ENCODE results near the gene DISP2.

DISP2 gene

DNA sequence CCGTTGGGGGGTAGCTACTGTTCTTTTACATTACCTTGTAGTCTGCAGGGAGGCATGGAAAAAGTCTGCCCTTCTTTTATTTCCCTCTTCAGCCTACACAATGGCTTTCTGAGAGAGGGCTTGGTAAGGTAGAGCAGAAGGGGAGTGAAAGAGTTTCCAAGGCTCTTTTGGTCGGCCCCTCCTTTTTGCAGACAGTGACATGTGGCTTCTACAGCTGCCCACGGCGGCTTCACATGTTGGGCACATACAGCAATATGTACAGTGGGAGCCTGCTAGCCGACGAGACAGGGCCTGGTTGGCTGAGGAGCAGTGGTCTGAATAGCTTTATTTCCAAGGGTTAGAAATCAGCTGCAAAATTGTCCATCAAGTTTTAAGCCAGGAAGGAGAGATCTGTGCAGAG lies 30.6 kb upstream of the DISP2 start:
- DNase-seq, result no peak

DNA sequence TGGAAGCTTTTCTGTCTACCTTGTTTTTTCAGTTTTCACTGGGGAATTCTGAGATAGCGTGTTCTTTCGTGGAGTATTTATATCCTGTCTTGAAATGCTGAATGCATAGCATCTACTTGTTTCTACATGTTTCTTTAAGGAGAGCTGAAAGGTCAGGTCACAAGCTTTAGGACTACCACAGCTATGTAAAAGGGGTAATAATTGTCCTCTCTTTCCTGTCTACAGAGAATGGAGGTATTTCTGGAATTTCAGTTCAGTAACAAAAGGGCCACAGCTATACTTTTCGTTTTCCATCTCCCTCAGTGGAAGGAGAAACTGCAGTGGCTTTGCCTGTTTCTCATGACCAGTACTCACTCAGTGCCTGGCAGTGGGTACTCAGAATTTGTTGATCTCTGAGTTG lies 29.8 kb upstream of the DISP2 start:
- DNase-seq, result no peak

DNA sequence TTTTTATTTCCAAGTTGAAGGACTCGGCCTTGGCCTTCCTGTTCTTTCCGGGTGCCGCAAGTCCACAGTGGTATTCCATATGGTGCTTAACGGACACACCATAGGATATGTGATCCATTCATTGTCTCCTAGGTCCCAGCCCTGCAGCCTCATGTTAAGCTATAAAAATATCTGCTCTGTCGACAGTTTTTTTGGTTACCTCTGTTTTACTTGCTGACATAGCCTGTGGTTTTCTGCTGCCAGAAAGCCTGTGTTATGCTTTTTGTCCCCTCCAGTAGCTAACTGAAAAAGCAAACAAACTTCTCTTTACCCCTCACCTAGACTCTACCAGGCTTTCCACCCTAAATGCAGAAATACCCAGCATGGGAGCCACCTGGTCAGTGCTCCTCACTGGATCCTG lies 29.3 kb upstream of the DISP2 start:
- DNase-seq, result no peak

DNA sequence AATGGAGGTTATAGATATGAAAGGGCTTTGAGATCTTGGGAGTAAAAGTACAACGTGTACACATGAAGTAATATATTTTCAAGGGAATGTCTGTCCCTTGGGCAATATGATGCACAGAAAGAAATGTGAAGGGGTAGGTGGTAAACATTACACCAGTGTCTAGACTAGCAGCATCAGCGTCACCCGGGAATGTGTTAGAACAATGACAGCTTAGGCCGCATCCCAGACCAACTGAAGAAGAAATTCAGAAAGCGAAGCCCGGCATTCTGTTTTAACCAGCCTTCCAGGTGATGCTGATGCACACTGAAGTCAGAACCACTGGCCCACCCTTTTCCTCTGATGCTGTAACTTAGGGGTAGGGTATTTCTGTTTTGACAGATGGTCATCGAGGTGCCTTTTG lies 28.2 kb upstream of the DISP2 start:
- no peak for DNase-seq

DNA sequence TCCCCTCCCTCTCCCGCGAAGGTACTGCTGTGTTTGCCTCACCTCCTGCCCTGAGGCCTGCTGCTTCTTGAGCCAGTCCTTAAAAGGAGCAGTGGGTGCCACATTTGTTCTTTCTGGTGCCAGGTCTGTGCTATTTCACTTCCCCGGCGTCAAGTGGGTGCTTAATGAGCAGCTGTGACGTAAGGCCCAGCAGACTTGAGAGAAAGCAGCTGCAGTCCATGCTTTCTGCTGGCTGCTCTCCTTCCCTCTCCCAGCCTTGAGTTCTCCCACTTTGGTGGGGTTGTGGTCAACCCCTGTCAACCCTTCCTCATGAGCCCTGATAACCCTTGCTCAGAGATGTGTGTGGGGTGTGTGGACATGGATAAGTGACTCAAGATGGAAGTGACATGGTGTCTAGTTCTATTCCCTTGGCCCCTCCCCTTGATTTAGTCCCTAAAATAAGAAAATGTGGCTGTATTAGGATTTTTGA lies 27.6 kb upstream of the DISP2 start:
- no peak for DNase-seq

DNA sequence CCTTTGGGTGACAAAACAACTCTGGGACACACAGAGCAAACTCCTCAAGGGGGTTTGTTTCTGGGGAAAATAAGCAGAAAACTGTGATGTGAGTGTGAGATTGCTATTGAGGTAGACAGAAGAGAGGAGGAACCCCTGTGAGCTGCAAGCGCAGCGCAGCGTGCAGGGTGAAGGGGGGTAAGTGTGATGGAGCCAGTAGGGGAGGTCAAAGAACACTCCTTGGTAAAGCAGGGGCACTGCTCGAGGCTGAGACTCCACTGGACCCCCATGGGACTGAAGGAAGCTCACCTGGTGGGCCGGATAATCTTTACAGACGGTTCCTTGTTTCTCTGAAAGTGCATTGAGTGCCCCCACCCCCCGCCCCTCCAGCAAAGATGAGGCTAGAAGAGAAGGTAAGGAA lies 27.0 kb upstream of the DISP2 start:
- no peak for DNase-seq

DNA sequence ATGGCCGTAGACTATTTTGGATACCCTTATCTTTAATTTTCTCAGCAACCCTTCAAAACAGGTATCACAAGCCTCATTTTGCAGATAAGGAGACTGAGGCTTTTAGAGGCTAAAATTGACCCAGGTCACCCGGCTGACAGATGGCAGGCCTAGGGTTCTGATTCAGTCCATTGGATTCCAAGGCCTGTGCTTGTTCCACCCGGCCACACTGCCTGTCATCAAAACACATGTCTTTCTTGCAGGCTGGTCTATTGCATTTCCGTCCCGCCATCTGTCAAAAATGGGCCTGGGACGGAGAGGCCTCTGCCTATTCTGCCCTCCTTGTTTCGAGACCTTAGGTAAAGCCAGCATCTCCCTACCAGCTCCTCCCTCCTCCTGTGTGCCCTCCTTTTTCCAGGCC lies 26.4 kb upstream of the DISP2 start:
- DNase-seq, result no peak

DNA sequence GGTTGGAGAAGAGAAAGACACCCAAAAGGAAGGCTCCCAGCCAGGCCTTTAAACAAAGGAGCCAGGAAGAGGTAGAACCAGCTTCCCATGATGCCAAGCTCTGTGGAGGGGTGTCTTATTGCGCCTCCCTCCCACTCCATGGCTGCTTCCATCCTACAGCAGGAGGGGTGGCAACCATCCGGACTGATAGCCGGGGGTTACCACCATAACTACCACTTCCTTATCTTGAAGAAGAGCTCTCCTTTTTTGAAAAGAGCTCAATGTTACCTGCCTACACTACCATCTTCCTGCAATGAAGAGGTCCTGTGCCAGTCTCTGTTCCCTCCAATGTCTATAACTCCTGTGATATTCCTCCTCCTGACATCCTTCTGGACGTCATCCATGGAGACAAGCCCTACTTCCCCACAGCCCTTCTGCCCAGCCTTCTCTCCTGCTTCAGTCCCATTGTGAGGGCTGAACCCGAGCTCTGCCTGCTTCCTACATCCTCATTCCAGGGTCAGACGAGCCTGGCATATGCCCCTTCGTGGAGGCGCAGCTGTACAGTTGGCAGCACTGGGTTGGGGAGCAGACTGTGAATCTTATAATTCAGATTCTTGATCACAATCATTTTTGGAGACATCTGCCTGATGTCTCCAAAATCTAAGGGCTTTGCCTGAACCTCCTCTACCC lies 25.8 kb upstream of the DISP2 start:
- no peak for DNase-seq

DNA sequence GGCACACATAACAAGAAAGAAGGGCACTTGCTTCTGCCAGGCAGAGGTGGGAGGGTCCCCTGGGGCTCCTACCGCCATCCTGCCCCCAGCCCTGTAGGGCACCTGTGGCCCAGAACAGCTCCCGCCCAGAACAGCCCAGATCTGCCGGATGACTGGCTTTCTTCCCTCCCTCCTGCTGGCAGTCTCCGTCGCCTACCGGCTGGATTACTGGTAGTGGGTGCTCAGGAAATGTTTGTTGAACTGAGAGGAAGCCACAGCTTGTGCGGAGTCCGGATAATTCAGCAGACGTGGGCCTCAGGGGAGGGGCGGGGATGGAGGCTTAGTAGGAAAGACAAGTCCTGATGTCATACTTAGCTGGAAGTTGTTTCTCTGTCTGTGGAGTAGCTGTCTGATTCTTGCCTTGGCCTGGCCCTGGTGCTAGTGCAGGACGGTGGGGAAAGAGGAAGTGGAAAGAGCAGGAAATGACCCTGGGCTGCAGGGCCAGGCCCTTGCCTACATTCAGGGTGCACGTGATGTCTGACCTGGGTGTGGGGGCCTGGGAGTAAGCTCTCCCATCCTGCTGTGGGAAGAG lies 24.0 kb upstream of the DISP2 start:
- DNase-seq, result peak; percentile 68 to 99

DNA sequence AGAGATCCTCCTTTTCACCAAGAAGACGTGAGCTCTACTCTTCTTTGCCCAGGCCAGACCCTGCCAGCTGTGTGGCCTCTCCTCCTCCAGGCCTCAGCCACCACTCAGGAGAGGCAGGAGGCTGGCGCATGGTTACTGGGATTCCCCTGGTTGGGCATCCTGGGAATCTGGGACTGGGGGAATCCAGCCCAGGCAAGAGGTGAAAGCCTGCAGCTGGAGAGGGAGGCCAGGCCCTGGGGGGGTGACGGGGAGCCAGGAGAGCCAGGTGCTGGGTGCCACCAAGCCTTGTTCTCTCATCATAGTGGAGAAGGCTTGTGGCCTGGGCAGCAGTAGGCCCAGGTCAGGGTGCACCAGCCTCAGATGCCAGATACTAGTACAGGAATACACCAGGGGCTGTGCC lies 23.5 kb upstream of the DISP2 start:
- DNase-seq, result no peak

DNA sequence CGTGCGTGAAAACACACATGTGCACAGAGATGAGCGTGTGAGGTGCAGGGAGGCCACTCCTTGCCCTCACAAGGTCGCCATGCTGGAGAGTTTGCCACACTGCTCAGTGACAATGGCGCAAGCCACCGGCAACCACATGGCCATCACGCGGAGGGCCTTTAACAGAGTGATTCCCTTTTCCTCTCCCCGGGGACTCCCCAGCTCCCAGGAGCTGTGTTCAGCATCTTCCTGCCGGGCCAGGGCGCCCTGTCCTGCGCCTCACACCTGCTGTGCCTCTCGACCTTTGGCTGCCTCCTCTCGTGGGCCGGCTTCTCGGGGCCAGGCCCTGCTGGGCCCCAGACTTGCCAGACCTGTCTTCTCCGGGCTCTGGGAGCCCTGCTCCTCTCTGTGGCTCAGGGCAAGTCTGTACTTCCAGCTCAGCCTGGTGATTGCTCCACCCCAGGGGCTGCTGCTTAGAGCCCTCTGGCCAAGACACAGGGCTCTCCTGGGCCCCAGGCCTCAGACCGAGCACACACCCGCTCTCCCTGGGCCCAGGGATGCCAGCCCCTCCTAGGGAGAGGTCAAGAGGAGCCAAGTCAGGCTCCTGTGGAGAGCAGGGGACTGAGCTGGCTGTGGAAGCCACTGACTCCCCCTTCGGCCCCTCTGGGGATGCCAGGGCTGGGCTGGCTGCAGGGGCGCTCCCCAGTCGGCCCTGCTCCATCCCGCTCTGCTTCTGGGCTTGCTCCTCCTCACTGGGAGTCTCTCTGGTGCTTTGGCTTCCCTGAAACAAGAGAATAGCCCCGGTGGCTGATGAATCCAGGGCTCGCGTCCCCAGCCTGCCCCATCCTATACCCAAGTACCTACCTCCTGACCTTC lies 22.9 kb upstream of the DISP2 start:
- DNase-seq, result no peak

DNA sequence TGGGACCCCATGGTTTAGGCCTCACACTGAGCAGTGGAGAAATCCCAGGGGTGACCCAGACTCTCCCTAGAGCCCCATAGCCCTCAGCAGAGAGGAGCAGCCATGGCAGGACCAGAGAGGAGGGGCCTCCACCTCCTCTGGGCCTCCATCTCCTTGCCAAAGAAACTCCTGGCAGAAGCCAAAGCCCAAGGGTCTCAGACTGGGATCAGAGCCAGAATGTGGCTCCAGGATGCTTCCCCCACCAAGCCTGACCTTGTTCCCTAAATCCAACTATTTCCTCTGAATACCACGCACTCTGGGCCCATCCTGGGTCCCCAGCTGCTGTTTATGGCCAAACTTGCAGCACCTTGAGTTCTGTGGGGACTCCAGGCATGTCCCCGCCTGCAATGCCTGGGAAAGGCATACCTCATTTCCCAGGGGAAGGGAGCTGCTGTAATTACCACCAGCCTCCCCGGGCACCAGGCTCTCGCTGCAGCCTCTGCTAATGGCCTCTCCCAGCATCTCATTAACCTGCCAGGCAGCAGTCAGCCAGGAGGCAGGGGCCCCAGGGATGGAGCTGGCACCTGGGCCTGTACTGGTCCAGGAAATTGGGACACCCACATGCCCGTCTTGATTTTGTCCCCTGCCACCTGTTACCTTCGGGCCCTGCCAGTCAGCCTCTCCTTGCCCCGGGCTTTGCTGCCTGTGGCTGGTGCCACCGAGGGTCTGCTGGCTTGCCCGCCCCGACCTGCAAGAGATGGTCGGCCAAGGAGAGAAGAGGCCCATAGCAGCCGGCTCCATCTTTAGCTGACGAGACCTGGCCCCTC lies 21.9 kb upstream of the DISP2 start:
- DNase-seq, result no peak

DNA sequence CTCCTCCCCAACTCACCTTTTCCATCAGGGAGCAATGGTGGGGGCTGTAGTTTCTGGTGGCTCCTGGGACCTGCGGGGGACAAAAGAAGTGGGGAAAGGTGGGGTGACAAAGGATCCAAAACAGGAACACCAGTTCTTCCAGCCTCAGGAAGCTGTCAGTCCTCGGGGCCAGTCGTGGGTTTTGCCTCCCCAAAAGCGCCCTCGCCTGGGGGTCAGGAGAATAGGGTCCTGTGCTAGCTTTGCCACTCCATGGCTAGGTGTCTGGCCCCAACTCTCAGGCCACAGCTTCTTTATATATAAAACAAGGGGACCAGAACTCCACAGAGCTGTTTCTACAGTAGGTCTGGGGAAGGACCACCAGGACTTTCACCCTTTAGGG lies 21.3 kb upstream of the DISP2 start:
- no peak for DNase-seq

DNA sequence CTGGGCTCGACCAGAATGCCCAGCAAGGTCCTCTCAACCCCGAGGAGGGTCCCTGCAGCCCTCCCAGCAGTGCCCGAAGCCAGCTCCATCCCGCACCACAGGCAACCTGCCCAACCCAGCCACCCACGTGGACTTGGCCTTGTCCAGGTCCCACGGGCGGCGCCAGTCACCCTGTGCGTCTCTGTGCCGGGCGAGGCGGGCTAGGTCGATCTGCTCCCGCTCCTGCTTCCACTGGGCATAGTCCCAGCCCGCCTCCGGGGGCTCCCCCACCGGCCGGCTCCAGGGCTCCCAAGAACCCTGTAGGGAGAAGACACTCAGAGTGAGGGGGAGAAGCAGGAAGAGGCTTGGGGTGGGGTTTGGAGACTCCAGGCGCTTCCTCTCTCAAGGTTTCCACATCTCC lies 20.4 kb upstream of the DISP2 start:
- no peak for DNase-seq

DNA sequence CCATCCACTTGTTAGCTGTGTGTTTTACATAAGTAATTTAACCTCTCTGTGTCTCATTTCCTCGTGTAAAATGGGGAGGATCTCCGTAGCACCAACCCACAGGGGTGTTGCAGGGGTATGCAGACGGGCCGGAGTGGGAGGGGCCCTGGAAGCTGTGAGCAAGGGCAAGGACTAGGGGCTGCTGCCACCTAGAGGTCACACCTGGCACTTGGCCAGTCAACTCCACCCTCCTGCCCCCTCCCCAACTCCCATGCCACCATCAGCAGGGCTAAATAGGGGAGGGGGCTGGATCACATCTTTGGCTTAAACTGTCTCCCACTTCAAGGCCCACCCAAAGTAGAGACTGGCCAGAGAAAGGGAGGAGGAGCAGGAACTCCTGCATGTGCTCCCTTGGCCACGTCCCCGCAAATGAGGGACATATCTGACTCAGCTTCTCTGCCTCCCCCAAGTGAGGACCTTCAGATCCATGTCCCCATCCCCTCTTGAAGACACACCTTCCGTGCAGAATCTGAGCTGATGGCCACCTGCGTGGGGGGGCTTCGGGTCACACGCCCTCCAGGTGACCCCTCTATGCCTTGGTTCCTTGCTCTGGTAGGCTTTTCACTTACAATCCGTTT lies 19.9 kb upstream of the DISP2 start:
- peak; percentile 41 to 76 for DNase-seq

DNA sequence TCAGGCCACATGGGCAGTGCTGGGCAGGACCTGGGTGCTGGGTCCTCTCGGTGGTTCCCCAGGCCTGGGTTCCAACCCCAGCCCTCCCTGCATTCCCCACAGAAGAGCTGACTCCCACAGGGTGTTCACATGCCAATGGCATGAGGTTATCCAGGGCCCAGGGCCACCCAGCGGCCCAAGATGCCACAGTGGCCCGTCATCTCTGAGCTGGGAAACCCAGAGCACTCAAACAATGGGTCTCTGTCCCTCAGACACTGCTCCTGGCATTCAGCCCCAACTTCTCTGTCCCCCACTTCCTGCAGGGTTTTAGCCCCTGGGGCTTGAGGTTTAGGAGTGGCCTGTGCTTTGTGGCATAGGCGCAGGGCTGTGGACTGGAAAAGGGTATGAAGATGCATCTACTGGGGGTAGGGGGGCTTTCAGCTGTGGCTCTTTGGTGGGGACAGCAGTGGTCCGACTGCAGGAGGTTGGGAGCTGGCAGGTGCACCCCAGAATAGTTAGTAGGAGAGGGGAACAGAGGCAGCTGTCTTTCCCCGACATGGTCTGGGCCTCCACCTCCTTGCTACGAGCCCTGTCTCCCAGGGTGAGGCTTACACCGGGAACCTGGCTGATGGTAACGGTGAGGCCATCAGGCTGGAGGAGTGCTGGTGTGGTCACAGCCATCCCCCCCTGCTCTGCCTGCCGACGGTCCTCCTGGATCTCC lies 18.9 kb upstream of the DISP2 start:
- no peak for DNase-seq

DNA sequence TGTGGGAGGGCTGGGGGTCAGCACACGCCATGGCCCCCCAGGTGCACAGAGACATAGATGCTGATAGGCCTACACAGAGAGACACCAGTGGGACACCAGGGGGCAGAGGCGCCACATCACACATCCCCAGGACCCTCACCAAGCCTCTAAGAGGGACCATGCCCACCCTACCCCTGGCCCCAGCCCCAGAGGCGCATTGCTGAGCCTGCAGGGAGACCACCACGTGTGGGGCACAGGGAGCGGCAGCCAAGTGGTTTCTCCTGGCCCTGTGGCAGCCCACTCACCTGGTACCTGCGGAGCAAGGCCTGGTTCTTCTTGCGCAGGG lies 18.4 kb upstream of the DISP2 start:
- no peak for DNase-seq

DNA sequence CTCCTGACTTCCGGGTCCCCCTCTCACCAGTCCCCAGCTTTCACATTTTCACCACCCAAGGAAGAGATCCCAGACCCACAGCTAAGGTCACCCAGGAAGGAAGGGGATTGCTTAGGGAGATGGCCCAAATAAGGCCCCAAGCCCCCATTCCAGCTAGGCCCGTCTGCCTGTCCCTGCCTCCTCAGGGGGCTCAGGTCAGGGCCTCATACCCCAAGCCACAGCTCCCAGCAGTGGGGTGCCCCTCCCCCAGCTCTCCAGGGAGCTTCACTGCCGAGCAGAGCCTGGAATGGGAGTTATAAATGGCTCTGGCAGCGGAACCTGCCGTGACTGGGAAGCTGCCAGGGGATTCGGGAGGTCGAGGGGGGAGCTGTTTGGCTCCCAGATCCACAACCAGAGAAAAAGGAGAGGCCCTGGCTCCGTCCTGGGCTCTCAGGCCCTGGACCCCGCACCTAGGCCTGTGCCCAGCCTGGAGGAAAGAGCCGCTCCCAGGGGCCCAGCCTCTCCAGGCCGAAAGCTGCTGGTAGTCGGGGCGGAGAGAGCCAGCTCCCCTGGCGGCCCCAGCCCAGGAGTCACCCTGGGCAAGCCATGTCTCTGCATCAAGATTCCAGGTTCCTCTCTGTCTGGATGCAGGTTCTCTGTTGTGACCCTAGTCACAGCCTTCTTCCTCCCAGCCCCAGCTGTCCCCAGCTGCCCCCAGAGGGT lies 17.8 kb upstream of the DISP2 start:
- DNase-seq, result no peak

DNA sequence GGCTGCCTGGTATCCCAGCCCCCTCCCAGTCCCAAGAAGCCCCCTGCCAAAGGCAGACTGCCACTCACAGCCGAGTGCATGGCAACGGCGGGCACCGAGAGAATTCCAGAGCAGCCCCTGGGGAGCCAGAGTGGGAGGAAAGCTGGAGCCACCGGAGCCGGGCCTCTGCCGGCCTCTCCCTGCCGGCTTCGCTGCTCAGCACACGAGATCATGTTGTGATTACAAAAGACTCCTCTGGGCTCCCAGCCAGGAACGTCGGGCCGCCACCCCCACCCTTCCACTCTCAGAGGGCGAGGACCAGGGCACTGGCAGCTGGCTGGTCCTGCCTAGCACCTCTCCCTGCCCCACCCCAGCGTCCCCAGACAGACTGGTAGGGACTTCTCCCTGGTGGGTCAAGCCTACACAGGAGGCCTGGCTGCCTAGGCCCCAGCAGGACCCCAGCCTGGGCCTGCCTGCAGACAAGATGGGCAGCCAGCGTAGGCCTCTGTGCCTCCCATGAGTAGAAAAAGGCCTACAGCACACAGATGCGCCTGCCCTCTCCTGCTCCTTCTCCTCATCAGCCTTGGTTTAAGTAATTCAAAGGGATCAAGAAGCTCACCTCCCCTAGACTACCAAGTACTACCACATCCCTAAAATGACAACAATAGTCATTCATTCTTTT lies 17.1 kb upstream of the DISP2 start, which contains the start of gene CCDC9B:
Gene CCDC9B, minus strand, starts transcription at position 200 of the 661 bp plus-strand sequence. Its CDS starts 120 bp downstream, at position 80.
- DNase-seq, result peak; percentile 37 to 51

DNA sequence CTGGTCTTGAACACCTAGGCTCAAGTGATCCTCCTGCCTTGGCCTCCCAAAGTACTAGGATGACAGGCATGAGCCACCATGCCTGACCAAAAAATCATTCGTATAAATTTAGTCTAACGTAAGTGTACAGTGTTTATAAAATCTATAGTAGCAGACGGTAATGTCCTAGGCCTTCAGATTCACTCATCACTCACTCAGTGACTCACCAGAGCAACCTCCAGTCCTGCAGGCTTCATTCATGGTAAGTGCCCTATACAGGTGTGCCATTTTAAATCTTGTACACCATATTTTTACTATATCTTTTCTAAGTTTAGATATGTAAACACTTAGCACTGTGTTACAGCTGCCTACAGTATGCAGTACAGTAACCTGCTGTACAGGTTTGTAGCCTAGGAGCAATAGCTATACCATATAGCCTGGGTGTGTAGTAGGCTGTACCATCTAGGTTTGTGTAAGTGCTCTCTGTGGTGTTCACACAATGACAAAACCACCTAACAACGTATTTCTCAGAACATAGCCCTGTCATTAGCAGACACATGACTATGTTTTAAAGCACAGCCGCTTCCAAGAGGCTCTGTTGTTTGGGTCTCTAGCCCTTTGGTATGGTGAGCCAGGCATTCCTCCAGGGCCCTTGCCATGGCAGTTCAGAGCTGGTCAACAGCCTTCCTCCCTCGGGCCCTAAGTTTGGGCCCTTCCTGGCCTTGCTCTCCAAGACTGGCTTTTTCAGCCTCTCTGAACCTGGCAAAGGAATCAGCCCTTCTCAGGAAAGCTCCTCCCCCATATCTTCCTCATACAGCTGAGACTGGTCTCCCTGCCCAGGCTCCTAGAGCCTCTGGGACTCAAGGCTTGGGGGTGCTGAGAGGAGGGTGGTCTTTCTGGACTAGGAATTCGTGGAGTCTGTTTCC lies 15.4 kb upstream of the DISP2 start:
- no peak for DNase-seq
